HEK293 (cell line): Measurements from ENCODE around the gene RYR2.

ENCODE experiments used
- GLI2 ChIP-seq: fragments of 450-650 bp; formaldehyde crosslinking; IDR thresholded peaks from 2 replicates; pipeline ENCODE4; 2017; ENCODE audit warnings: missing biosample characterization, missing genetic modification characterization, low read depth, borderline replicate concordance
- HOXD13 ChIP-seq: sonication (generic); formaldehyde crosslinking; IDR thresholded peaks from 2 replicates; pipeline ENCODE4 v1.8.0; 2022; ENCODE audit warnings: missing genetic modification reagents, borderline replicate concordance
- RBAK ChIP-seq: fragments of 450-650 bp; formaldehyde crosslinking; IDR thresholded peaks from 2 replicates; pipeline ENCODE4 v1.5.1; 2016; ENCODE audit warnings: missing biosample characterization, missing genetic modification characterization
- SETDB1 ChIP-seq: IDR thresholded peaks from one replicate; pipeline ENCODE4 v1.6.1; 2017; ENCODE audit warnings: mild to moderate bottlenecking, low read length, moderate library complexity, mixed read lengths; ENCODE audit not compliant: insufficient read length
- ZFP69B ChIP-seq: fragments of 450-650 bp; formaldehyde crosslinking; IDR thresholded peaks from 2 replicates; pipeline ENCODE4 v1.5.1; 2016; ENCODE audit warnings: missing biosample characterization, missing genetic modification characterization
- ZNF121 ChIP-seq: fragments of 450-650 bp; formaldehyde crosslinking; IDR thresholded peaks from 2 replicates; pipeline ENCODE4 v1.5.1; 2016; ENCODE audit warnings: missing biosample characterization, missing genetic modification characterization
- ZNF146 ChIP-seq: fragments of 450-650 bp; formaldehyde crosslinking; IDR thresholded peaks from 2 replicates; pipeline ENCODE4 v1.5.1; 2016; ENCODE audit warnings: missing biosample characterization, missing genetic modification characterization
- ZNF174 ChIP-seq: fragments of 450-650 bp; formaldehyde crosslinking; IDR thresholded peaks from 2 replicates; pipeline ENCODE4 v1.5.0; 2017; ENCODE audit warnings: missing biosample characterization, mild to moderate bottlenecking, missing genetic modification characterization
- ZNF202 ChIP-seq: fragments of 450-650 bp; formaldehyde crosslinking; IDR thresholded peaks from 2 replicates; pipeline ENCODE4 v1.5.1; 2016; ENCODE audit warnings: missing biosample characterization, missing genetic modification characterization, borderline replicate concordance
- ZNF221 ChIP-seq: fragments of 450-650 bp; formaldehyde crosslinking; IDR thresholded peaks from 2 replicates; pipeline ENCODE4 v1.5.1; 2017; ENCODE audit warnings: missing biosample characterization, missing genetic modification characterization, borderline replicate concordance
- ZNF223 ChIP-seq: fragments of 450-650 bp; formaldehyde crosslinking; IDR thresholded peaks from 2 replicates; pipeline ENCODE4 v1.5.1; 2016; ENCODE audit warnings: missing biosample characterization, missing genetic modification characterization
- ZNF292 ChIP-seq: fragments of 450-650 bp; formaldehyde crosslinking; IDR thresholded peaks from 2 replicates; pipeline ENCODE4 v1.5.1; 2016; ENCODE audit warnings: low read depth, missing biosample characterization, missing genetic modification characterization, borderline replicate concordance
- ZNF324 ChIP-seq: fragments of 450-650 bp; formaldehyde crosslinking; IDR thresholded peaks from 2 replicates; pipeline ENCODE4 v1.5.1; 2016; ENCODE audit warnings: missing biosample characterization, missing genetic modification characterization
- ZNF354C ChIP-seq: fragments of 450-650 bp; formaldehyde crosslinking; IDR thresholded peaks from 2 replicates; pipeline ENCODE4 v1.5.1; 2016; ENCODE audit warnings: missing biosample characterization, missing genetic modification characterization, low read depth, borderline replicate concordance
- ZNF404 ChIP-seq: fragments of 450-650 bp; formaldehyde crosslinking; IDR thresholded peaks from 2 replicates; pipeline ENCODE4 v1.5.1; 2017; ENCODE audit warnings: missing biosample characterization, missing genetic modification characterization
- ZNF426 ChIP-seq: fragments of 450-650 bp; formaldehyde crosslinking; IDR thresholded peaks from 2 replicates; pipeline ENCODE4 v1.5.1; 2017; ENCODE audit warnings: missing biosample characterization, missing genetic modification characterization, mild to moderate bottlenecking, inconsistent platforms, moderate library complexity
- ZNF514 ChIP-seq: fragments of 450-650 bp; formaldehyde crosslinking; IDR thresholded peaks from 2 replicates; pipeline ENCODE4 v1.5.1; 2016; ENCODE audit warnings: missing biosample characterization, missing genetic modification characterization
- ZNF529 ChIP-seq: fragments of 450-650 bp; formaldehyde crosslinking; IDR thresholded peaks from 2 replicates; pipeline ENCODE4 v1.5.1; 2017; ENCODE audit warnings: missing genetic modification characterization, missing biosample characterization; ENCODE audit not compliant: insufficient replicate concordance
- ZNF530 ChIP-seq: fragments of 450-650 bp; formaldehyde crosslinking; IDR thresholded peaks from 2 replicates; pipeline ENCODE4 v1.5.1; 2016; ENCODE audit warnings: low read depth, missing biosample characterization, missing genetic modification characterization
- ZNF555 ChIP-seq: fragments of 450-650 bp; formaldehyde crosslinking; conservative IDR thresholded peaks from 2 replicates; pipeline ENCODE4 v1.5.1; 2017; ENCODE audit warnings: missing biosample characterization, mild to moderate bottlenecking, missing genetic modification characterization, inconsistent platforms
- ZNF561 ChIP-seq: fragments of 450-650 bp; IDR thresholded peaks from 2 replicates; pipeline ENCODE4 v1.5.1; 2018; ENCODE audit warnings: missing biosample characterization, missing genetic modification characterization, borderline replicate concordance
- ZNF623 ChIP-seq: fragments of 450-650 bp; formaldehyde crosslinking; IDR thresholded peaks from 2 replicates; pipeline ENCODE4 v1.5.1; 2016; ENCODE audit warnings: missing biosample characterization, missing genetic modification characterization
- ZNF629 ChIP-seq: fragments of 450-650 bp; formaldehyde crosslinking; IDR thresholded peaks from 2 replicates; pipeline ENCODE4 v1.5.1; 2017; ENCODE audit warnings: missing biosample characterization, missing genetic modification characterization
- ZNF664 ChIP-seq: fragments of 450-650 bp; formaldehyde crosslinking; IDR thresholded peaks from 2 replicates; pipeline ENCODE4 v1.5.1; 2016; ENCODE audit warnings: missing biosample characterization, missing genetic modification characterization
- ZNF843 ChIP-seq: fragments of 450-650 bp; formaldehyde crosslinking; IDR thresholded peaks from 2 replicates; pipeline ENCODE4 v1.5.1; 2016; ENCODE audit warnings: missing biosample characterization, missing genetic modification characterization
- TF ChIP-seq, protein P1 (sequence below): fragments of 450-650 bp; formaldehyde crosslinking; IDR thresholded peaks from 2 replicates; pipeline ENCODE4 v1.5.1; 2016; ENCODE audit warnings: missing biosample characterization, missing genetic modification characterization, borderline replicate concordance
- TF ChIP-seq, protein P2 (sequence below): fragments of 450-650 bp; formaldehyde crosslinking; IDR thresholded peaks from 2 replicates; pipeline ENCODE4 v1.5.1; 2016; ENCODE audit warnings: missing biosample characterization, missing genetic modification characterization
- TF ChIP-seq, protein P3 (sequence below): fragments of 450-650 bp; IDR thresholded peaks from 2 replicates; pipeline ENCODE4 v1.5.1; 2018; ENCODE audit warnings: missing biosample characterization, missing genetic modification characterization
- TF ChIP-seq, protein P4 (sequence below): fragments of 450-650 bp; formaldehyde crosslinking; conservative IDR thresholded peaks from 2 replicates; pipeline ENCODE4 v1.5.1; 2016; ENCODE audit warnings: low read depth, missing biosample characterization, missing genetic modification characterization

The RYR2 gene

DNA sequence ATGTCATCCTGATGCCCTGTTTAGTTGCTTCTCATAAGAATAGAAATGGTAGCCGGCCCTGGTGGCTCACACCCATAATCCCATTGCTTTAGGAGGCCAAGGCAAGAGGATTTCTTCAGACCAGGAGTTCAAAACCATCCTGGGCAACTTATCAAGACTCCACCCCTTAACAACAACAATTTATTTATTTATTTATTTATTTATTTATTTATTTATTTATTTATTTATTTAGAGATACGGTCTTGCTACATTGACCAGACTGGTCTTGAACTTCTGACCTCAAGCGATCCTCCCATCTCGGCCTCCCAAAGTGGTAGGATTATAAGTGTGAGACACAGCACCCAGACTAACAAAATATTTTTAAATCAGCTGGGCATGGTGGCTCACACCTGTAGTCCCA lies 41.8 kb upstream of the RYR2 start (continued):
- TF ChIP-seq, protein P1, sequence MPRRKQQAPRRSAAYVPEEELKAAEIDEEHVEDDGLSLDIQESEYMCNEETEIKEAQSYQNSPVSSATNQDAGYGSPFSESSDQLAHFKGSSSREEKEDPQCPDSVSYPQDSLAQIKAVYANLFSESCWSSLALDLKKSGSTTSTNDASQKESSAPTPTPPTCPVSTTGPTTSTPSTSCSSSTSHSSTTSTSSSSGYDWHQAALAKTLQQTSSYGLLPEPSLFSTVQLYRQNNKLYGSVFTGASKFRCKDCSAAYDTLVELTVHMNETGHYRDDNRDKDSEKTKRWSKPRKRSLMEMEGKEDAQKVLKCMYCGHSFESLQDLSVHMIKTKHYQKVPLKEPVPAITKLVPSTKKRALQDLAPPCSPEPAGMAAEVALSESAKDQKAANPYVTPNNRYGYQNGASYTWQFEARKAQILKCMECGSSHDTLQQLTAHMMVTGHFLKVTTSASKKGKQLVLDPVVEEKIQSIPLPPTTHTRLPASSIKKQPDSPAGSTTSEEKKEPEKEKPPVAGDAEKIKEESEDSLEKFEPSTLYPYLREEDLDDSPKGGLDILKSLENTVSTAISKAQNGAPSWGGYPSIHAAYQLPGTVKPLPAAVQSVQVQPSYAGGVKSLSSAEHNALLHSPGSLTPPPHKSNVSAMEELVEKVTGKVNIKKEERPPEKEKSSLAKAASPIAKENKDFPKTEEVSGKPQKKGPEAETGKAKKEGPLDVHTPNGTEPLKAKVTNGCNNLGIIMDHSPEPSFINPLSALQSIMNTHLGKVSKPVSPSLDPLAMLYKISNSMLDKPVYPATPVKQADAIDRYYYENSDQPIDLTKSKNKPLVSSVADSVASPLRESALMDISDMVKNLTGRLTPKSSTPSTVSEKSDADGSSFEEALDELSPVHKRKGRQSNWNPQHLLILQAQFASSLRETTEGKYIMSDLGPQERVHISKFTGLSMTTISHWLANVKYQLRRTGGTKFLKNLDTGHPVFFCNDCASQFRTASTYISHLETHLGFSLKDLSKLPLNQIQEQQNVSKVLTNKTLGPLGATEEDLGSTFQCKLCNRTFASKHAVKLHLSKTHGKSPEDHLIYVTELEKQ, result peak; percentile 62; the same call in 1 of the 2 replicates
- peak; percentile 55; the same call in 1 of the 2 replicates for TF ChIP-seq ZNF514
- TF ChIP-seq ZNF555, result peak; percentile 99
- TF ChIP-seq, protein P2, sequence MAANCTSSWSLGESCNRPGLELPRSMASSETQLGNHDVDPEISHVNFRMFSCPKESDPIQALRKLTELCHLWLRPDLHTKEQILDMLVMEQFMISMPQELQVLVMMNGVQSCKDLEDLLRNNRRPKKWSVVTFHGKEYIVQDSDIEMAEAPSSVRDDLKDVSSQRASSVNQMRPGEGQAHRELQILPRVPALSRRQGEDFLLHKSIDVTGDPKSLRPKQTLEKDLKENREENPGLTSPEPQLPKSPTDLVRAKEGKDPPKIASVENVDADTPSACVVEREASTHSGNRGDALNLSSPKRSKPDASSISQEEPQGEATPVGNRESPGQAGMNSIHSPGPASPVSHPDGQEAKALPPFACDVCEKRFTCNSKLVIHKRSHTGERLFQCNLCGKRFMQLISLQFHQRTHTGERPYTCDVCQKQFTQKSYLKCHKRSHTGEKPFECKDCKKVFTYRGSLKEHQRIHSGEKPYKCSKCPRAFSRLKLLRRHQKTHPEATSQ (tag by site-specific recombination), result no peak
- TF ChIP-seq ZNF354C, result 0 out of 2 replicates have a peak, but pooled peaks have one; percentile 28
- TF ChIP-seq ZNF529 (tag by site-specific recombination), result peak; percentile 54
- TF ChIP-seq ZNF623 (tag by site-specific recombination), result peak; percentile 85
- TF ChIP-seq ZNF221, result no peak
- TF ChIP-seq HOXD13 (CRISPR knock-in tag), result no peak
- 0 out of 2 replicates have a peak, but pooled peaks have one; percentile 34 for TF ChIP-seq RBAK (tag by site-specific recombination)
- TF ChIP-seq ZNF426 (tag by site-specific recombination), result peak; percentile 97
- TF ChIP-seq, protein P3, sequence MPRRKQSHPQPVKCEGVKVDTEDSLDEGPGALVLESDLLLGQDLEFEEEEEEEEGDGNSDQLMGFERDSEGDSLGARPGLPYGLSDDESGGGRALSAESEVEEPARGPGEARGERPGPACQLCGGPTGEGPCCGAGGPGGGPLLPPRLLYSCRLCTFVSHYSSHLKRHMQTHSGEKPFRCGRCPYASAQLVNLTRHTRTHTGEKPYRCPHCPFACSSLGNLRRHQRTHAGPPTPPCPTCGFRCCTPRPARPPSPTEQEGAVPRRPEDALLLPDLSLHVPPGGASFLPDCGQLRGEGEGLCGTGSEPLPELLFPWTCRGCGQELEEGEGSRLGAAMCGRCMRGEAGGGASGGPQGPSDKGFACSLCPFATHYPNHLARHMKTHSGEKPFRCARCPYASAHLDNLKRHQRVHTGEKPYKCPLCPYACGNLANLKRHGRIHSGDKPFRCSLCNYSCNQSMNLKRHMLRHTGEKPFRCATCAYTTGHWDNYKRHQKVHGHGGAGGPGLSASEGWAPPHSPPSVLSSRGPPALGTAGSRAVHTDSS (tag by site-specific recombination), result no peak
- TF ChIP-seq ZNF202 (tag by site-specific recombination), result peak; percentile 98
- TF ChIP-seq ZNF561 (tag by site-specific recombination), result no peak
- peak; percentile 71 for TF ChIP-seq ZNF629
- peak; percentile 82 for TF ChIP-seq ZNF530 (tag by site-specific recombination)
- no peak for TF ChIP-seq ZNF174 (tag by site-specific recombination)
- peak; percentile 91; the same call in 1 of the 2 replicates for TF ChIP-seq ZNF292 (tag by site-specific recombination)
- TF ChIP-seq ZNF843 (tag by site-specific recombination), result no peak
- TF ChIP-seq ZNF324 (tag by site-specific recombination), result no peak
- TF ChIP-seq ZNF404 (tag by site-specific recombination), result peak; percentile 94
- peak; percentile 57; the same call in 1 of the 2 replicates for TF ChIP-seq ZNF121
- TF ChIP-seq ZNF146, result no peak
- peak; percentile 52; the same call in 1 of the 2 replicates for TF ChIP-seq GLI2
- no peak for TF ChIP-seq SETDB1
- peak; percentile 66 for TF ChIP-seq ZNF664 (tag by site-specific recombination)
- TF ChIP-seq, protein P4, sequence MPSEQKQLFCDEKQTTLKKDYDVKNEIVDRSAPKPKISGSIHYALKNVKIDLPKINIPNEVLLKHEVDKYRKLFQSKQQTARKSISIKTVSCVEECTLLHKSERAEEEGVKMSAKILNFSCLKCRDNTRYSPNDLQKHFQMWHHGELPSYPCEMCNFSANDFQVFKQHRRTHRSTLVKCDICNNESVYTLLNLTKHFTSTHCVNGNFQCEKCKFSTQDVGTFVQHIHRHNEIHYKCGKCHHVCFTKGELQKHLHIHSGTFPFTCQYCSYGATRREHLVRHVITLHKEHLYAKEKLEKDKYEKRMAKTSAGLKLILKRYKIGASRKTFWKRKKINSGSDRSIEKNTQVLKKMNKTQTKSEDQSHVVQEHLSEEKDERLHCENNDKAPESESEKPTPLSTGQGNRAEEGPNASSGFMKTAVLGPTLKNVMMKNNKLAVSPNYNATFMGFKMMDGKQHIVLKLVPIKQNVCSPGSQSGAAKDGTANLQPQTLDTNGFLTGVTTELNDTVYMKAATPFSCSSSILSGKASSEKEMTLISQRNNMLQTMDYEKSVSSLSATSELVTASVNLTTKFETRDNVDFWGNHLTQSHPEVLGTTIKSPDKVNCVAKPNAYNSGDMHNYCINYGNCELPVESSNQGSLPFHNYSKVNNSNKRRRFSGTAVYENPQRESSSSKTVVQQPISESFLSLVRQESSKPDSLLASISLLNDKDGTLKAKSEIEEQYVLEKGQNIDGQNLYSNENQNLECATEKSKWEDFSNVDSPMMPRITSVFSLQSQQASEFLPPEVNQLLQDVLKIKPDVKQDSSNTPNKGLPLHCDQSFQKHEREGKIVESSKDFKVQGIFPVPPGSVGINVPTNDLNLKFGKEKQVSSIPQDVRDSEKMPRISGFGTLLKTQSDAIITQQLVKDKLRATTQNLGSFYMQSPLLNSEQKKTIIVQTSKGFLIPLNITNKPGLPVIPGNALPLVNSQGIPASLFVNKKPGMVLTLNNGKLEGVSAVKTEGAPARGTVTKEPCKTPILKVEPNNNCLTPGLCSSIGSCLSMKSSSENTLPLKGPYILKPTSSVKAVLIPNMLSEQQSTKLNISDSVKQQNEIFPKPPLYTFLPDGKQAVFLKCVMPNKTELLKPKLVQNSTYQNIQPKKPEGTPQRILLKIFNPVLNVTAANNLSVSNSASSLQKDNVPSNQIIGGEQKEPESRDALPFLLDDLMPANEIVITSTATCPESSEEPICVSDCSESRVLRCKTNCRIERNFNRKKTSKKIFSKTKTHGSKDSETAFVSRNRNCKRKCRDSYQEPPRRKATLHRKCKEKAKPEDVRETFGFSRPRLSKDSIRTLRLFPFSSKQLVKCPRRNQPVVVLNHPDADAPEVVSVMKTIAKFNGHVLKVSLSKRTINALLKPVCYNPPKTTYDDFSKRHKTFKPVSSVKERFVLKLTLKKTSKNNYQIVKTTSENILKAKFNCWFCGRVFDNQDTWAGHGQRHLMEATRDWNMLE (tag by site-specific recombination), result peak; percentile 97
- no peak for TF ChIP-seq ZFP69B (tag by site-specific recombination)
- no peak for TF ChIP-seq ZNF223
